ENCODE results near the gene SLC8B1.

The SLC8B1 gene

DNA sequence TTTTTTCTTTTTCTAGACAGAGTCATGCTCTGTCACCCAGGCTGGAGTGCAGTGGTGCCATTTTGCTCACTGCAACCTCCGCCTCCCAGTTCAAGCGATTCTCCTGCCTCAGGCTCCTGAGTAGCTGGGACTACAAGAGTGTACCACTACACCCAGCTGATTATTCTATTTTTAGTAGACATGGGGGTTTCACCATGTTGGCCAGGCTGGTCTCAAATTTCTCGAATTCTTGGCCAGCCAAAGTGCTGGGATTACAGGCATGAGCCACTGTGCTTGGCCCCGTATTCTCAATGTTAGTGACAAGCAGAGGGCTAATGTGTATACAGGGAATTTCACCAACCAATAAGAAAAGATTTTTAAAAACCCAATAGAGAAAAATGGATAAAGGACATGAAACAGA is 31.9 kb upstream of the SLC8B1 start:
- TF ChIP-seq, protein P1, sequence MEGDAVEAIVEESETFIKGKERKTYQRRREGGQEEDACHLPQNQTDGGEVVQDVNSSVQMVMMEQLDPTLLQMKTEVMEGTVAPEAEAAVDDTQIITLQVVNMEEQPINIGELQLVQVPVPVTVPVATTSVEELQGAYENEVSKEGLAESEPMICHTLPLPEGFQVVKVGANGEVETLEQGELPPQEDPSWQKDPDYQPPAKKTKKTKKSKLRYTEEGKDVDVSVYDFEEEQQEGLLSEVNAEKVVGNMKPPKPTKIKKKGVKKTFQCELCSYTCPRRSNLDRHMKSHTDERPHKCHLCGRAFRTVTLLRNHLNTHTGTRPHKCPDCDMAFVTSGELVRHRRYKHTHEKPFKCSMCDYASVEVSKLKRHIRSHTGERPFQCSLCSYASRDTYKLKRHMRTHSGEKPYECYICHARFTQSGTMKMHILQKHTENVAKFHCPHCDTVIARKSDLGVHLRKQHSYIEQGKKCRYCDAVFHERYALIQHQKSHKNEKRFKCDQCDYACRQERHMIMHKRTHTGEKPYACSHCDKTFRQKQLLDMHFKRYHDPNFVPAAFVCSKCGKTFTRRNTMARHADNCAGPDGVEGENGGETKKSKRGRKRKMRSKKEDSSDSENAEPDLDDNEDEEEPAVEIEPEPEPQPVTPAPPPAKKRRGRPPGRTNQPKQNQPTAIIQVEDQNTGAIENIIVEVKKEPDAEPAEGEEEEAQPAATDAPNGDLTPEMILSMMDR (conservative IDR thresholded peaks at IDR 0.05; ENCODE audit: control insufficient read depth, insufficient read depth, low read depth, low read length): no peak
- no peak for DNase-seq (ENCODE audit: low read depth)
- H3K4me3 ChIP-seq (ENCODE audit: control insufficient read depth, low read depth, low read length): no peak overlapping the region

DNA sequence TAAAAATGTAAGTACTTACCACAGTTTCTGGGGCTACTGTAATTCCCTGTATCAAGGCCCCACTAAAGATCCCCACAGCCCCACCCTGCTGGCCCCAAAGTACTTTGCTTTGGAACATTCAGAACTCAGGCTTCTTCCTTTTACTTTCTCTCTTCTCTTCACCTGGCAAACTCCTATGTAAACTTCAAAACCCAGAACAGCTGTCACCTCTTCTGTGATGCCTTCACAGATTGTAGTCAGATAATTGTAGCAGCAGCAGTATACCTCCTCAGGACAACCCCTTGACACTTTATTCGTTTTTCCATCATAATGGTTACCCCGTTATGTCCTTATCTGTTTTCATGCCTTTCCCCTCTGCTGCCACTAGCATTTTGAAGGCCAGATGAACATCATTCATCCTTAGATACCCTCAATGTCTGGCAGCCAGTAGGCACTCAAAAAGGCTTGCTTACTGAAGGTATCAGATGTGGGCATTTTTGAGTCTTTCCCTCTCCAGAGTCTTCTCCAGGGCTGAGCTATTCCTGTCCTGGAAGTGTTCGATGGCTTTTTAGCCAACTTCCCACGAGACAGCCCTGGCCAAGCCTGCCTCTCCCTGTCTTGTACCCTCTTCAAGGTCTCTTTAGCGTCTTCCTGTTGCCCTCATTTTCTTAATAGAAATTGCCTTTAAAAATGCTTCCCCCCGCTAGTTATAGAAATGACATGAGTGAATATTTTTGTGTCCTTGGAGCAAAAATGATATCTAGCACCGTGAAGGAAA is 30.9 kb upstream of the SLC8B1 start:
- DNase-seq (ENCODE audit: low read depth): no peak
- TF ChIP-seq, protein P1 (conservative IDR thresholded peaks at IDR 0.05; ENCODE audit: control insufficient read depth, insufficient read depth, low read depth, low read length): no peak
- H3K4me3 ChIP-seq (ENCODE audit: control insufficient read depth, low read depth, low read length): no peak overlapping the region

DNA sequence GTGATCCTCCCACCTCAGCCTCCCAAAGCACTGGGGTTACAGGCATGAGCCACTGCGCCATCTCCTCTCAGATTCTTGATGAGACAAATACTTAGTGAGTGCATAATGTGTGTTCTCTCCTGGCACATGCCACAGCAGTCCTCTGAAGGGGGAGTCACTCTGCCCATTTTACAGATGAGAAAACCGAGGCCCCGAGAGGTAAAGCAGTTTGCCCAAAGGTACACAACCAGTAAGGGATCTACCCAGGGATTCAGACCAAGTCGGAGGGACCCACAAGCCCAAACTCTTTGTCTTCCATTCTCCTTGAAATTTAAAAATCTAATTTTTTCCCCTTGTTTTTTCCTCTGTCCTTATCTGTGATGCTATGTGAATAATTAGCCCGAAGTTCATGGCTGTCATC is 29.8 kb upstream of the SLC8B1 start:
- DNase-seq (ENCODE audit: low read depth): no peak
- TF ChIP-seq, protein P1 (conservative IDR thresholded peaks at IDR 0.05; ENCODE audit: control insufficient read depth, insufficient read depth, low read depth, low read length): no peak

DNA sequence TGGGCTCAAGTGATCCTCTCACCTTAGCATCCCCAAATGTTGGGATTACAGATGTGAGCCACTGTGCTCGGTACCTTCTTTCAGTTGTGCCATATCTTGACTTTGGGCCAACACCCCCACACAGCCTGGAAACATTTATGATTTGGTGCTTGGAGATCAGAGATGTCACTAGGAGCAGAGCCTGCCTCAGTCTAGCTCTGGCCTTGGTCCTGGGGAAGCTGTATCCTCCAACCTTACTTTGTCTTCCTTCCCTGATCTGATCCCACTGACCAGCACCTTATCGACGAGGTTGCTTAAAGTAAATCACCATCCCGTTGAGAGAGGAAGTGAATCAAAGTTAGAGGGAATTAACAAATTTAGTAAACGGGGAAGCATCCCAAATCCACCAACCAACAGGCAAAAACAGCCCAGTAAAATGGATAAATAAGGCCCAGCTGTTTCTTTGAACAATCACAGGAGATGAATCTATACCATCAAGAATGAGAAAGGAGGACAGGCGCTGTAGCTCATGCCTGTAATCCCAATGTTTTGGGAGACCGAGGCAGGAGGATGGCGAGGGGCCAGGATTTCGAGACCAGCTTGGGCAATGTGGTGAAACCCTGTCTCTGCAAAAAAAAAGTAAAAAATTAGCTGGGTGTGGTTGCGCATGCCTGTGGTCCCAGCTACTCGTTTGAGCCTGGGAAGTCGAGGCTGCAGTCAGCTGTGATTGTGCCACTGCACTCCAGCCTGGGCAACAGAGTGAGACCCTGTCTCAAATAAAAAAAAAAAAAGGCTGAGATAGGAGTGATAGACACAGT is 26.9 kb upstream of the SLC8B1 start:
- no peak for DNase-seq (ENCODE audit: low read depth)
- TF ChIP-seq, protein P1 (conservative IDR thresholded peaks at IDR 0.05; ENCODE audit: control insufficient read depth, insufficient read depth, low read depth, low read length): no peak
- H3K4me3 ChIP-seq (ENCODE audit: control insufficient read depth, low read depth, low read length): no peak overlapping the region

More for the DNA sequence above, 29.8 kb upstream of the SLC8B1 start:
- H3K4me3 ChIP-seq (ENCODE audit: control insufficient read depth, low read depth, low read length): no peak overlapping the region

DNA sequence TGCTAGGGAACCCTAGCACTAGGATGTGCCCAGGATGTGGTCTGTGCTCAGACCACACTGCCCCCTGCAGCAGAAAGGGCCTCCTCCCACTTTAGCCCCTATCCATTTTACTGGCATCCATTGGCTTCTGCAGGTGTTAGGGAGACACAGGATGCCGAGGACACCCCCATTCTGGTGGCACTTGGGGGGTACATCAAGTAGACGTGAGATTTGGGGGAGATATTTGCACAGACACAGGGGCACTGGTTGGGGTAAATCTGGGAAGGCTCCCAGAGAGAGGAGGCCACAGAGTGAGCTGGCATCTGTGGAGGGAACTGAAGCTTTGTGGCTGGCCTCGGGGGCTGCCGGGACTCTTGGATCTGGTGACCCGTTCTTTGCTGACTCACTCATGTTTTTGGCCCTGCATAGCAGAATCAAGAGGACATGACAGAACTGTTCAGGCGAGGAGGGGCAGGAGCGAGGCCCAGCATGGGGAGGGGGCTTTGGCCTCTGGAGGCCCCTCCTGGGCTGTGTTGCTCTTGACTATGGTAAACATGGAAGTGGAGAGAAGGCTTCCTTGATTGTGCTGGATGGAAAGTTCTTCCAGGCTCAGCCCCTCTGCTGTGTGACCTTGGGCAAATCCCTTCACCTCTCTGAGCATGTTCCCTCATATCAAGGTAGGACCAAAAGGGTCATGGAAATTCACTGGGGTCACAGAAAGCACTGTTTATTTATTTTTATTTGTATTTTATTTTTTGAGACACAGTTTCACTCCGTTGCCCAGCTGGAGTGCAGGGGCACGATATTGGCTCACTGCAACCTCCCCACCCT is 25.2 kb upstream of the SLC8B1 start:
- peak; percentile 43 for DNase-seq (ENCODE audit: low read depth)
- TF ChIP-seq, protein P1 (conservative IDR thresholded peaks at IDR 0.05; ENCODE audit: control insufficient read depth, insufficient read depth, low read depth, low read length): peak; percentile 14
- H3K4me3 ChIP-seq (ENCODE audit: control insufficient read depth, low read depth, low read length): peak overlapping the region; percentile 85

DNA sequence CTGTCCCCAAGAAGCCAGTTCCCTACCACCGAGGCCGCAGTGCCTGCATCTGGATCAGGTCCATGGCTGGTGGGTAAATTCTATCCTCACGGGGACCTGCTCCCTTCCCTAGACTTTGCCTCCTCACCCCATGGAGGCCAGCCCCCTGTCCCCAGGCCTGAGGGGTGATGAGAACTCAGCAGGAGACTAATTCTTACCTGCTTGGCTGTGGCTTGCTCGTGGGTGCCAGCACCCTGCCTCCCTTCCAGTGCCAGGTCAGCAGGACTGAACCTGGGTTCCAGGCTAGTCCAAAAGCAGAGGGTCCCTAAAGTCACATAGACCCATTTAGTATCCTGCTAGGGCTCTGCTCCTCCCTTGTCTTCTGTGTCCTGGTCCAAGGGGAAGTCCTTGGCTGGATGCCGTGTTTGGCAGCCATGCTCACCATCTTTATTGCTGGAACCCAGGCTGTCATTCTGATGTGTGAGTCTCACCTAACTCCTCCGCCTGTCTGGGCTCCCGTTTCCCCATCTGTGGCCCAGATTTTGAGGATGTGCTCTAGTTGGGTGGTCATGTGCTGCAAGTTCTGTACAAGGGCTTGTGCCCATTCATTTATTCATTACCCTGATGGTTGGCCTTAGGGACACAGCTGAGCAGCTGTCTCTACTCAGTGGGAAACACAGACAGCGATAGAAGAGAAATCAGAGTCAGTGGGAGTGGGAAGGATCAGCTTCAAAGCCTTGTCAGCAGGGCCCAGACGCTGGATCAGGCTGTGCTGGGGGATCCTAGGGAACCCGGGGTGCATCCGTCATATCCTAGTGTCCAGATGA is 24.4 kb upstream of the SLC8B1 start:
- peak; percentile 64 for DNase-seq (ENCODE audit: low read depth)
- TF ChIP-seq, protein P1 (conservative IDR thresholded peaks at IDR 0.05; ENCODE audit: control insufficient read depth, insufficient read depth, low read depth, low read length): no peak
- peak overlapping the region; percentile 85 for H3K4me3 ChIP-seq (ENCODE audit: control insufficient read depth, low read depth, low read length)
